GM12892 (cell line): ENCODE data around the gene IL9.

Experiments
- POLR2A ChIP-seq: IDR thresholded peaks from 2 replicates; pipeline ENCODE4 v1.6.1; 2011; ENCODE audit warnings: low read depth, low read length, control low read depth
- POLR2AphosphoS5 ChIP-seq: IDR thresholded peaks from 2 replicates; pipeline ENCODE4 v1.6.1; 2011; ENCODE audit warnings: low read depth, low read length, control low read depth
- TAF1 ChIP-seq: IDR thresholded peaks from 2 replicates; pipeline ENCODE4 v1.6.1; 2011; ENCODE audit warnings: low read depth, mild to moderate bottlenecking, control low read depth, low read length, borderline replicate concordance

- TF ChIP-seq POLR2AphosphoS5 (no peak), POLR2A (no peak), TAF1 (no peak)
Measured at GRCh38 chr5:135864503-135865435, 30.9 kb downstream of the IL9 start.
